Suprapubic skin (tissue), 4 donors: ENCODE data around the gene PHF23.

Source experiments
- EP300 ChIP-seq: sonication (generic); formaldehyde crosslinking; IDR thresholded peaks from one replicate; pipeline ENCODE4 v1.6.1; 2017; ENCODE audit warnings: antibody characterized with exemption
- POLR2A ChIP-seq, 2 donors: fragments of 450-650 bp; IDR thresholded peaks; one replicate each; pipeline ENCODE4 v1.6.1; 2017; ENCODE audit warnings: antibody characterized with exemption in 2 of 2, mild to moderate bottlenecking in 2 of 2, moderate library complexity in 2 of 2
- POLR2AphosphoS5 ChIP-seq, 3 donors: sonication (generic); formaldehyde crosslinking; IDR thresholded peaks; one replicate each; pipeline ENCODE4 v1.6.1; 2017; ENCODE audit warnings: antibody characterized with exemption in 3 of 3
- TF ChIP-seq, protein P1 (sequence below), 2 donors: fragments of 200-600 bp in 1 of 2; fragments of 450-650 bp in 1 of 2; sonication (generic) in 1 of 2; IDR thresholded peaks; one replicate each; pipeline ENCODE4 v1.5.1; 2016 to 2019; ENCODE audit warnings: antibody characterized with exemption in 2 of 2, mild to moderate bottlenecking in 1 of 2, moderate library complexity in 1 of 2

DNA sequence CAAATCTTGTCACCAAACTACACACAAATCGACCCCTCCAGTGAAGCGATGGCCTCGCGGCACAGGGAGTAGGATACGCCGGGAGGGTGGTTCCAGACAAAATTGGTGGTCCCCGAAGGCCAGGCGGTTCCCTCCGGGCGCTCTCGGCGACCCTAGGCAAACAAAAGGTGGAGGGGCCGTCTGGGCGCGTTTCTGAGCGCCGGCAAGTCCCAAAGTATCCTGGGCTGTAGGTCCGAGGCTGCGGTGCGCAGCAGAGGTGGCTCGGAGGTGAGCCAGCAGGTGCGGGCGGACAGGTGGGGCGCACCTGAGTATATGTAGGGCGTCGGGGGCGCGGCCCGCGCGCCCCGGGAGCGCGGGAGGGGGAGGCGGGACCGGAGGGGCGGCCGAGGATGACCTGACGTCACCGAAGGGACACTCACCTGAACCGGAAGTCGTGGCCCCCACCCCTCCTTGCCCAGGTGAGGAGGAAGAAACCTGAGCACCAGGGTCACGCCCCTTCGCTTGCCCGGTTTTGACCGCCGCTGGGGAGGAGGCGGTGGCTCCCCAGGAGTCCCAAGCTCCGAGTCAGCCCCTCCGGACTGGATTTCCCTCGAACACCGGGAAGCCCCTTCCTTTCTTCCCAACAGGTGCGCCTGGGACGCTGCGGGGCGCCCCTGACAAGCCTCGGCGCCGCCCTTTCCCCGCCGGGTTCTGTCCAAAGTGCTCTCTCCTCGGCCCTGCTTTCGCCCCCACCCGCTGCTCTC, 23.1 kb upstream of the PHF23 start, which contains the start of gene CLDN7:
- TF ChIP-seq, protein P1, sequence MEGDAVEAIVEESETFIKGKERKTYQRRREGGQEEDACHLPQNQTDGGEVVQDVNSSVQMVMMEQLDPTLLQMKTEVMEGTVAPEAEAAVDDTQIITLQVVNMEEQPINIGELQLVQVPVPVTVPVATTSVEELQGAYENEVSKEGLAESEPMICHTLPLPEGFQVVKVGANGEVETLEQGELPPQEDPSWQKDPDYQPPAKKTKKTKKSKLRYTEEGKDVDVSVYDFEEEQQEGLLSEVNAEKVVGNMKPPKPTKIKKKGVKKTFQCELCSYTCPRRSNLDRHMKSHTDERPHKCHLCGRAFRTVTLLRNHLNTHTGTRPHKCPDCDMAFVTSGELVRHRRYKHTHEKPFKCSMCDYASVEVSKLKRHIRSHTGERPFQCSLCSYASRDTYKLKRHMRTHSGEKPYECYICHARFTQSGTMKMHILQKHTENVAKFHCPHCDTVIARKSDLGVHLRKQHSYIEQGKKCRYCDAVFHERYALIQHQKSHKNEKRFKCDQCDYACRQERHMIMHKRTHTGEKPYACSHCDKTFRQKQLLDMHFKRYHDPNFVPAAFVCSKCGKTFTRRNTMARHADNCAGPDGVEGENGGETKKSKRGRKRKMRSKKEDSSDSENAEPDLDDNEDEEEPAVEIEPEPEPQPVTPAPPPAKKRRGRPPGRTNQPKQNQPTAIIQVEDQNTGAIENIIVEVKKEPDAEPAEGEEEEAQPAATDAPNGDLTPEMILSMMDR (IDR thresholded peaks at IDR 0.05): no peak
- TF ChIP-seq EP300 (no peak), POLR2A (IDR thresholded peaks at IDR 0.05) (peak in 1 of 2 donors; percentile 15), POLR2AphosphoS5 (IDR thresholded peaks at IDR 0.05) (no peak)
